Measurements from ENCODE around the gene SMG7. TPM values are rescaled to one million over a fixed set of nuclear protein-coding genes. Genes with fewer than 3 reads are reported as not detected.

SMG7 gene
- total RNA-seq, 1 experiment from 2014 or later = 54.1 TPM

- ChIA-PET POLR2A (interaction anchor here (2.6 kb wide), 1 partner anchor 8 kb away, joined by 6 read pairs; no protein-coding TSS in a partner anchor), CTCF (no interaction called here), RAD21 (ENCODE audit: low non-redundant PET in 1 of 2, low total read pairs in 2 of 2, uncharacterized antibody in 2 of 2, unreplicated experiment in 2 of 2) (no interaction called here)
- no peak for ATAC-seq
- no peak overlapping the region for H2AFZ ChIP-seq (ENCODE audit: low read depth, low read length, poor library complexity, severe bottlenecking)
- H3K4me1 ChIP-seq (ENCODE audit: control insufficient read depth in 1 of 2, insufficient read depth in 2 of 2, low read length in 2 of 2) = peaks cover 4 to 7% of the 10 kb centered on the region in 2 experiments; a peak in 3 of 4 replicates
- TF ChIP-seq SP1 (IDR thresholded peaks at IDR 0.05; ENCODE audit: low read depth) (no peak), FOSL1 (IDR thresholded peaks at IDR 0.05; ENCODE audit: low read depth) (no peak), MAX (IDR thresholded peaks at IDR 0.05) (no peak), RAD21 (IDR thresholded peaks at IDR 0.05; ENCODE audit: low read depth) (no peak), EGR1 (IDR thresholded peaks at IDR 0.05; ENCODE audit: low read depth) (no peak), SRF (IDR thresholded peaks at IDR 0.05; ENCODE audit: low read depth) (no peak), CTCF (IDR thresholded peaks at IDR 0.05 in 2 of 3, conservative IDR thresholded peaks at IDR 0.05 in 1 of 3; ENCODE audit: borderline replicate concordance in 1 of 3, insufficient read depth in 1 of 3, low read depth in 2 of 3, low read length in 2 of 3) (no peak), JUND (IDR thresholded peaks at IDR 0.05) (no peak), CEBPB (IDR thresholded peaks at IDR 0.05; ENCODE audit: low read depth) (no peak), EZH2 (IDR thresholded peaks at IDR 0.05) (no peak), ELF1 (IDR thresholded peaks at IDR 0.05; ENCODE audit: borderline replicate concordance, low read depth) (no peak)
- H3K36me3 ChIP-seq (ENCODE audit: control insufficient read depth in 1 of 2, insufficient read depth in 2 of 2, low read length in 2 of 2) = no peaks in the 10 kb centered on the region
- no peaks in the 10 kb centered on the region for H4K20me1 ChIP-seq (ENCODE audit: insufficient read depth)
- no peak overlapping the region for H3K27ac ChIP-seq (ENCODE audit: low read depth, low read length)
- H3K9ac ChIP-seq (ENCODE audit: low read length) = no peak overlapping the region
- H3K4me2 ChIP-seq (ENCODE audit: low read length) = no peak overlapping the region
- no peaks in the 10 kb centered on the region for H3K27me3 ChIP-seq (ENCODE audit: insufficient read depth, low read length)
- no peaks in the 10 kb centered on the region for H3K9me3 ChIP-seq (ENCODE audit: control insufficient read depth in 1 of 2, insufficient read depth in 1 of 2, low read depth in 1 of 2, low read length in 2 of 2)
- no peaks in the 10 kb centered on the region for H3K79me2 ChIP-seq (ENCODE audit: insufficient read depth, low read length)
- no peaks in the 10 kb centered on the region for H3K9me2 ChIP-seq (ENCODE audit: insufficient read depth)
- no peak for DNase-seq (ENCODE audit: low read depth, low spot score)
- H3K4me3 ChIP-seq (replicated peaks in 1 of 2; ENCODE audit: low read depth in 1 of 2, low read length in 2 of 2) = no peak overlapping the region
- intact Hi-C loops (cut with micrococcal nuclease) = no loop called here
- BruUV-seq (replicated peaks) = no TSS peak
These were observed 99.5 kb downstream of the SMG7 start for GRCh38 chr1:183571678-183572268.
